ENCODE measurements around the gene MCC. TPM values are rescaled to one million over a fixed set of nuclear protein-coding genes. Genes with fewer than 3 reads are reported as not detected.
"Not testable (repeated sequence)": the region's sequence is repeated elsewhere in the genome, so short reads cannot be mapped to it uniquely, and the experiment has no call there.

MCC gene
- total RNA-seq, 1 donor from 2014 or later, result 46.1 TPM

- Mint-ChIP-seq H3K9me3 (ENCODE audit: unreplicated experiment) (no peaks in the 10 kb centered on the region), H3K27ac (ENCODE audit: unreplicated experiment) (no peak overlapping the region), H3K27me3 (ENCODE audit: unreplicated experiment) (peaks cover 2% of the 10 kb centered on the region), H3K4me1 (ENCODE audit: low read depth, unreplicated experiment) (peaks cover 4% of the 10 kb centered on the region), H3K36me3 (ENCODE audit: unreplicated experiment) (no peaks in the 10 kb centered on the region), H3K4me3 (ENCODE audit: unreplicated experiment) (no peak overlapping the region)
- TF ChIP-seq CTCF (IDR thresholded peaks at IDR 0.05; ENCODE audit: partially characterized antibody, unreplicated experiment), result no peak
- no peak for DNase-seq
These were observed 25.2 kb downstream of the MCC start for GRCh38 chr5:113463032-113463431.

DNA sequence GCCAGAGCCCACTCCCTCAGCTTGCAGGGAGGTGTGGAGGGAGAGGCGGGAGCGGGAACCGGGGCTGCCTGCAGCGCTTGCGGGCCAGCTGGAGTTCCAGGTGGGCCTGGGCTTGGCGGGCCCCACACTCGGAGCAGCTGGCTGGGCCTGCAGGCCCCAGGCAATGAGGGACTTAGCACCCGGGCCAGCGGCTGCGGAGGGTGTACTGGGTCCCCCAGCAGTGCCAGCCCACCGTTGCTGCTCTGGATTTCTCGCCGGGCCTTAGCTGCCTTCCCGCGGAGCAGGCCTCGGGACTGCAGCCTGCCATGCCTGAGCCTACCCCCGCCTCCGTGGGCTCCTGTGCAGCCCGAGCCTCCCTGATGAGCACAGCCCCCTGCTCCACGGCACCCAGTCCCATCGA is 31.1 kb downstream of the MCC start:
- DNase-seq; H3K27me3 Mint-ChIP-seq (ENCODE audit: unreplicated experiment); H3K27ac Mint-ChIP-seq (ENCODE audit: unreplicated experiment); H3K9me3 Mint-ChIP-seq (ENCODE audit: unreplicated experiment); H3K4me3 Mint-ChIP-seq (ENCODE audit: unreplicated experiment); H3K36me3 Mint-ChIP-seq (ENCODE audit: unreplicated experiment); H3K4me1 Mint-ChIP-seq (ENCODE audit: low read depth, unreplicated experiment): not testable (repeated sequence)

DNA sequence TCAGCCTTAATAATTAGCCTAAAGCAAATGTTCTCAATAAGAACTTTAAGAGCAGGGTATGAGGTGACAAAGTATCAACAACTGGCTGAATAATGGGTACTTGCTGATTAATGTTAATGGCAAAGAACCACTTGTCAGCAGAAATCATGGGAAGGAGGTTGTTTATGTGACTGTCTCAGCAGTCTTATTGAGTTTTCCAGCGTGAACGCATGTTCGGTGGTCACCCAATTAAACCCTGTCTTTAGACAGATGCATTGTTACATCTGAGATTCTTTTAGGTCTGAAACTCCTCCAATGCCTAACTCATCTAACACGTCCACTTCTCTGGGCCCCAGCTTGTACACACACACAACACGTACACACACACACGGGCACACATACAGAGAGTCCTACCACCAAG is 35.3 kb downstream of the MCC start:
- H3K4me3 Mint-ChIP-seq (ENCODE audit: unreplicated experiment), result no peak overlapping the region
- no peak for TF ChIP-seq CTCF (IDR thresholded peaks at IDR 0.05; ENCODE audit: partially characterized antibody, unreplicated experiment)
- H3K27me3 Mint-ChIP-seq (ENCODE audit: unreplicated experiment), result peaks cover 9% of the 10 kb centered on the region
- peaks cover 40% of the 10 kb centered on the region for H3K4me1 Mint-ChIP-seq (ENCODE audit: low read depth, unreplicated experiment)
- DNase-seq, result no peak
- H3K27ac Mint-ChIP-seq (ENCODE audit: unreplicated experiment), result no peak overlapping the region
- H3K36me3 Mint-ChIP-seq (ENCODE audit: unreplicated experiment), result no peaks in the 10 kb centered on the region
- H3K9me3 Mint-ChIP-seq (ENCODE audit: unreplicated experiment), result peaks cover 14% of the 10 kb centered on the region

GRCh38 chr5:113451797-113452196 is 36.5 kb downstream of the MCC start:
- peaks cover 12% of the 10 kb centered on the region for H3K27me3 Mint-ChIP-seq (ENCODE audit: unreplicated experiment)
- no peak for DNase-seq
- TF ChIP-seq CTCF (IDR thresholded peaks at IDR 0.05; ENCODE audit: partially characterized antibody, unreplicated experiment), result no peak
- H3K9me3 Mint-ChIP-seq (ENCODE audit: unreplicated experiment), result peaks cover 18% of the 10 kb centered on the region
- peak overlapping the region; percentile 36 for H3K27ac Mint-ChIP-seq (ENCODE audit: unreplicated experiment)
- no peaks in the 10 kb centered on the region for H3K36me3 Mint-ChIP-seq (ENCODE audit: unreplicated experiment)
- no peak overlapping the region for H3K4me3 Mint-ChIP-seq (ENCODE audit: unreplicated experiment)
- peaks cover 49% of the 10 kb centered on the region for H3K4me1 Mint-ChIP-seq (ENCODE audit: low read depth, unreplicated experiment)

GRCh38 chr5:113450929-113451328 is 37.3 kb downstream of the MCC start:
- TF ChIP-seq CTCF (IDR thresholded peaks at IDR 0.05; ENCODE audit: partially characterized antibody, unreplicated experiment), result no peak
- Mint-ChIP-seq H3K4me3 (ENCODE audit: unreplicated experiment) (no peak overlapping the region), H3K9me3 (ENCODE audit: unreplicated experiment) (peaks cover 18% of the 10 kb centered on the region), H3K27ac (ENCODE audit: unreplicated experiment) (peak overlapping the region; percentile 84), H3K4me1 (ENCODE audit: low read depth, unreplicated experiment) (peaks cover 55% of the 10 kb centered on the region), H3K36me3 (ENCODE audit: unreplicated experiment) (no peaks in the 10 kb centered on the region), H3K27me3 (ENCODE audit: unreplicated experiment) (peaks cover 11% of the 10 kb centered on the region)
- no peak for DNase-seq

DNA sequence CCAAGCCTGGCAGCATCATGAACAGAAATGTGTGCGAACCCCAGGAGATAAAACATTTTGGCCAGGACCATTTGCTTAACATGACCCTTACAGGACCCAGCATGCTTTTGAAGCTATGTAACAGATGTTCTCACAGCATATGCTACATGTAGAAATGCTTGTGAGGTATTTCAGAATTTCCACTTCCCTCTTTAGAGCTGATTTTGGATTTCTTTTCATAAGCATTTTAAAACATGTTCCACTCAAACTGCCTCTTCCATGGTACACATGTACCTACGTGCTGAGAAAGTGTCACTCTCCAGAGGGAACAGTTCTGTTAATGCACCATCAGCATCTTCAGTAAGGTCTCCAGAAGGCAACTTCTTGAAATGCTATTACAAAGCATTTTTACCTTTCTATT is 37.8 kb downstream of the MCC start:
- no peak for DNase-seq
- peaks cover 18% of the 10 kb centered on the region for H3K9me3 Mint-ChIP-seq (ENCODE audit: unreplicated experiment)
- peaks cover 55% of the 10 kb centered on the region for H3K4me1 Mint-ChIP-seq (ENCODE audit: low read depth, unreplicated experiment)
- peaks cover 11% of the 10 kb centered on the region for H3K27me3 Mint-ChIP-seq (ENCODE audit: unreplicated experiment)
- TF ChIP-seq CTCF (IDR thresholded peaks at IDR 0.05; ENCODE audit: partially characterized antibody, unreplicated experiment), result no peak
- H3K27ac Mint-ChIP-seq (ENCODE audit: unreplicated experiment), result peak overlapping the region; percentile 84
- H3K4me3 Mint-ChIP-seq (ENCODE audit: unreplicated experiment), result no peak overlapping the region
- H3K36me3 Mint-ChIP-seq (ENCODE audit: unreplicated experiment), result no peaks in the 10 kb centered on the region
